ENCODE measurements around the gene NSL1.
"Not testable (repeated sequence)": the region's sequence is repeated elsewhere in the genome, so short reads cannot be mapped to it uniquely, and the experiment has no call there.

NSL1 gene

GRCh38 chr1:212746546-212746945 is 45.0 kb downstream of the NSL1 start:
- no peak for DNase-seq

GRCh38 chr1:212745303-212745702 is 46.3 kb downstream of the NSL1 start:
- DNase-seq, result no peak

- no peak for DNase-seq
Measured at GRCh38 chr1:212743901-212744475, 47.6 kb downstream of the NSL1 start.

GRCh38 chr1:212738330-212738729 is 53.2 kb downstream of the NSL1 start:
- no peak for DNase-seq

GRCh38 chr1:212737559-212737958 is 54.0 kb downstream of the NSL1 start:
- no peak for DNase-seq

- DNase-seq, result no peak
Measured at GRCh38 chr1:212733109-212733508, 58.5 kb downstream of the NSL1 start.

GRCh38 chr1:212731630-212732029 is 59.9 kb downstream of the NSL1 start:
- no peak for DNase-seq

GRCh38 chr1:212728606-212729005 is 63.0 kb downstream of the NSL1 start:
- DNase-seq, result no peak

- DNase-seq, result no peak
Measured at GRCh38 chr1:212727386-212728181, 64.0 kb downstream of the NSL1 start.

GRCh38 chr1:212724679-212725078 is 66.9 kb downstream of the NSL1 start:
- not testable (repeated sequence) for DNase-seq

GRCh38 chr1:212722270-212722957 is 69.2 kb downstream of the NSL1 start:
- DNase-seq, result no peak

- no peak for DNase-seq
Measured at GRCh38 chr1:212721388-212722247, 70.0 kb downstream of the NSL1 start.

- DNase-seq, result no peak
Measured at GRCh38 chr1:212719633-212720032, 71.9 kb downstream of the NSL1 start.

GRCh38 chr1:212718499-212718898 is 73.1 kb downstream of the NSL1 start:
- no peak for DNase-seq

GRCh38 chr1:212716161-212716560 is 75.4 kb downstream of the NSL1 start:
- no peak for DNase-seq

- no peak for DNase-seq
Measured at GRCh38 chr1:212713465-212714136, 78.0 kb downstream of the NSL1 start.

GRCh38 chr1:212712451-212713303 is 78.9 kb downstream of the NSL1 start:
- DNase-seq, result no peak

- DNase-seq, result not testable (repeated sequence)
Measured at GRCh38 chr1:212711974-212712373, 79.6 kb downstream of the NSL1 start.

GRCh38 chr1:212710566-212710965 is 81.0 kb downstream of the NSL1 start:
- DNase-seq, result no peak

- no peak for DNase-seq
Measured at GRCh38 chr1:212703991-212704564, 87.5 kb downstream of the NSL1 start.

- no peak for DNase-seq
Measured at GRCh38 chr1:212702672-212703071, 88.9 kb downstream of the NSL1 start.

All from NCI-H524 treated with DMSO at 0.1 percent for 48 hours (cell line).